Chondrocyte (in vitro differentiated cells): ENCODE measurements around the gene SLAMF6. TPM values are rescaled to one million over a fixed set of nuclear protein-coding genes. Genes with fewer than 3 reads are reported as not detected.
"Not testable (repeated sequence)": the region's sequence is repeated elsewhere in the genome, so short reads cannot be mapped to it uniquely, and the experiment has no call there.

Source experiments
- DNase-seq: peaks from one replicate; pipeline ENCODE4 v3.0.0; 2021; ENCODE audit warnings: mixed read lengths, low spot score
- H3K27ac Mint-ChIP-seq: one replicate; pipeline ENCODE4 v1.8.0; 2021; ENCODE audit warnings: mild to moderate bottlenecking, moderate library complexity, mixed read lengths; ENCODE audit not compliant: unreplicated experiment
- H3K27me3 Mint-ChIP-seq: 2 replicates; pipeline ENCODE4 v1.8.0; 2021; ENCODE audit warnings: low read depth, mixed read lengths
- H3K36me3 Mint-ChIP-seq: 2 replicates; pipeline ENCODE4 v1.8.0; 2021; ENCODE audit warnings: low read depth, mixed read lengths
- H3K4me1 Mint-ChIP-seq: 2 replicates; pipeline ENCODE4 v1.8.0; 2021; ENCODE audit warnings: low read depth, mild to moderate bottlenecking, mixed read lengths
- H3K4me3 Mint-ChIP-seq: one replicate; pipeline ENCODE4 v1.8.0; 2021; ENCODE audit warnings: mild to moderate bottlenecking, moderate library complexity, mixed read lengths; ENCODE audit not compliant: unreplicated experiment
- H3K9me3 Mint-ChIP-seq: 2 replicates; pipeline ENCODE4 v1.8.0; 2021; ENCODE audit warnings: low read depth, mixed read lengths
- total RNA-seq: library from RNA; stranded (reverse); gene quantifications from 3 replicates; pipeline ENCODE4 v1.2.1, GENCODE V29; 2021
- TF ChIP-seq, protein P1 (sequence below): fragments of 200-600 bp; sonication (generic); IDR thresholded peaks from 2 replicates; pipeline ENCODE4 v1.5.0; 2021; ENCODE audit warnings: antibody characterized with exemption, mild to moderate bottlenecking, moderate library complexity

Gene SLAMF6
- total RNA-seq, 1 donor from 2014 or later: not detected

- Mint-ChIP-seq H3K27me3 (peaks cover 10% of the 10 kb centered on the region), H3K4me3 (no peak overlapping the region), H3K27ac (no peak overlapping the region), H3K9me3 (peaks cover 14% of the 10 kb centered on the region), H3K36me3 (peaks cover 2% of the 10 kb centered on the region), H3K4me1 (no peaks in the 10 kb centered on the region)
- DNase-seq: no peak
- TF ChIP-seq, protein P1, sequence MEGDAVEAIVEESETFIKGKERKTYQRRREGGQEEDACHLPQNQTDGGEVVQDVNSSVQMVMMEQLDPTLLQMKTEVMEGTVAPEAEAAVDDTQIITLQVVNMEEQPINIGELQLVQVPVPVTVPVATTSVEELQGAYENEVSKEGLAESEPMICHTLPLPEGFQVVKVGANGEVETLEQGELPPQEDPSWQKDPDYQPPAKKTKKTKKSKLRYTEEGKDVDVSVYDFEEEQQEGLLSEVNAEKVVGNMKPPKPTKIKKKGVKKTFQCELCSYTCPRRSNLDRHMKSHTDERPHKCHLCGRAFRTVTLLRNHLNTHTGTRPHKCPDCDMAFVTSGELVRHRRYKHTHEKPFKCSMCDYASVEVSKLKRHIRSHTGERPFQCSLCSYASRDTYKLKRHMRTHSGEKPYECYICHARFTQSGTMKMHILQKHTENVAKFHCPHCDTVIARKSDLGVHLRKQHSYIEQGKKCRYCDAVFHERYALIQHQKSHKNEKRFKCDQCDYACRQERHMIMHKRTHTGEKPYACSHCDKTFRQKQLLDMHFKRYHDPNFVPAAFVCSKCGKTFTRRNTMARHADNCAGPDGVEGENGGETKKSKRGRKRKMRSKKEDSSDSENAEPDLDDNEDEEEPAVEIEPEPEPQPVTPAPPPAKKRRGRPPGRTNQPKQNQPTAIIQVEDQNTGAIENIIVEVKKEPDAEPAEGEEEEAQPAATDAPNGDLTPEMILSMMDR: no peak
Measured at GRCh38 chr1:160565564-160565963, 42.5 kb upstream of the SLAMF6 start.

- Mint-ChIP-seq H3K27me3 (peaks cover 14% of the 10 kb centered on the region), H3K9me3 (peaks cover 18% of the 10 kb centered on the region)
- not testable (repeated sequence) for H3K36me3 Mint-ChIP-seq, DNase-seq, H3K27ac Mint-ChIP-seq, H3K4me1 Mint-ChIP-seq, H3K4me3 Mint-ChIP-seq
Measured at GRCh38 chr1:160563230-160563629, 40.2 kb upstream of the SLAMF6 start.

- H3K9me3 Mint-ChIP-seq: peaks cover 18% of the 10 kb centered on the region
Measured at GRCh38 chr1:160562745-160563144, 39.7 kb upstream of the SLAMF6 start.

DNA sequence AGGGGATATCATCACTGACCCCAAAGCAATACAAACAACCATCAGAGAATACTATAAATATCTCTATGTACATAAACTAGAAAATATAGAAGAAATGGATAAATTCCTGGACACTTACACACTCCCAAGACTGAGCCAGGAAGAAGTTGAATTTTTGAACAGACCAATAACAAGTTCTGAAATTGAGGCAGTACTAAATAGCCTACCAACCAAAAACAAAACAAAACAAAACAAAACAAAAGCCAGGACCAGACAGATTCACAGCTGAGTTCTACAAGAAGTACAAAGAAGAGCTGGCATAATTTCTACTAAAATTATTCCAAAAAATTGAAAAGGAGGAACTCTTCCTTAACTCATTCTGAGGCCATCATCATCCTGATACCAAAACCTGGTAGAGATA is 37.8 kb upstream of the SLAMF6 start:
- Mint-ChIP-seq H3K27ac (no peak overlapping the region), H3K36me3 (peaks cover 2% of the 10 kb centered on the region), H3K27me3 (peaks cover 17% of the 10 kb centered on the region), H3K9me3 (peaks cover 18% of the 10 kb centered on the region), H3K4me3 (no peak overlapping the region), H3K4me1 (no peaks in the 10 kb centered on the region)
- no peak for DNase-seq
- TF ChIP-seq, protein P1: no peak

More at GRCh38 chr1:160562745-160563144, 39.7 kb upstream of the SLAMF6 start:
- DNase-seq, H3K4me1 Mint-ChIP-seq, H3K36me3 Mint-ChIP-seq, H3K27ac Mint-ChIP-seq, H3K4me3 Mint-ChIP-seq: not testable (repeated sequence)
- H3K27me3 Mint-ChIP-seq: peaks cover 14% of the 10 kb centered on the region

DNA sequence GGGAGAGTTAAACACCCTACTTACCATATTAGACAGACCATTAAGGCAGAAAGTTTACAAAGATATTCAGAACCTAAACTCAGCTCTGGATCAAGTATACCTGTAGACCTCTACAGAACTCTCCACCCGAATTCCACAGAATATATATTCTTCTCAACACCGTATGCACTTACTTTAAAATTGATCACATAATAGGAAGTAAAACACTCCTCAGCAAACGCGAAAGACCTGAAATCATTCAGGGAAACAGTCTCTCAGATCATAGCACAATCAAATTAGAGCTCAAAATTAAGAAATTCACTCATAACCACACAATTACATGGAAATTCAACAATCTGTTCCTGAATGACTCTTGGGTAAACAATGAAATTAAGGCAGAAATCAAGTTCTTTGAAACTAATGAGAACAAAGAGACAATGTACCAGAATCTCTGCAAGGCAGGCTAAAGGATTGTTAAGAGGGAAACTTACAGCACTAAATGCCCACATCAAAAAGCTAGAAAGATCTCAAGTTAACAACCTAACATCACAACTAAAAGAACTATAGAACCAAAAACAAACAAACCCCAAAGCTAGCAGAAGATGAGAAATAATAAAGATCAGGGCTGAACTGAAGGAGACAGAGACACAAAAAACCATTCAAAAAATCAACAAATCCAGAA is 37.1 kb upstream of the SLAMF6 start:
- Mint-ChIP-seq H3K36me3 (peaks cover 2% of the 10 kb centered on the region), H3K4me3 (no peak overlapping the region), H3K4me1 (no peaks in the 10 kb centered on the region), H3K27ac (no peak overlapping the region), H3K27me3 (peaks cover 19% of the 10 kb centered on the region), H3K9me3 (peaks cover 18% of the 10 kb centered on the region)
- TF ChIP-seq, protein P1: no peak
- no peak for DNase-seq

GRCh38 chr1:160559437-160559836 is 36.4 kb upstream of the SLAMF6 start:
- H3K4me3 Mint-ChIP-seq, H3K27ac Mint-ChIP-seq, H3K4me1 Mint-ChIP-seq, DNase-seq, H3K36me3 Mint-ChIP-seq: not testable (repeated sequence)
- H3K9me3 Mint-ChIP-seq: peaks cover 18% of the 10 kb centered on the region
- peaks cover 19% of the 10 kb centered on the region for H3K27me3 Mint-ChIP-seq
